Gastroesophageal sphincter (tissue), 3 donors: ENCODE results near the gene ZBTB47.

Source experiments
- POLR2A ChIP-seq, 2 donors: fragments of 450-650 bp; IDR thresholded peaks; one replicate each; pipeline ENCODE4 v1.6.1; 2017; ENCODE audit warnings: antibody characterized with exemption in 2 of 2, mild to moderate bottlenecking in 2 of 2, moderate library complexity in 1 of 2
- TF ChIP-seq, protein P1 (sequence below), 4 experiments: fragments of 200-600 bp in 2 of 4; fragments of 450-650 bp in 2 of 4; sonication (generic) in 1 of 4; IDR thresholded peaks; one replicate each; pipeline ENCODE4 v1.5.1; 2017 to 2019; ENCODE audit warnings: antibody characterized with exemption in 4 of 4, mild to moderate bottlenecking in 2 of 4, moderate library complexity in 2 of 4

DNA sequence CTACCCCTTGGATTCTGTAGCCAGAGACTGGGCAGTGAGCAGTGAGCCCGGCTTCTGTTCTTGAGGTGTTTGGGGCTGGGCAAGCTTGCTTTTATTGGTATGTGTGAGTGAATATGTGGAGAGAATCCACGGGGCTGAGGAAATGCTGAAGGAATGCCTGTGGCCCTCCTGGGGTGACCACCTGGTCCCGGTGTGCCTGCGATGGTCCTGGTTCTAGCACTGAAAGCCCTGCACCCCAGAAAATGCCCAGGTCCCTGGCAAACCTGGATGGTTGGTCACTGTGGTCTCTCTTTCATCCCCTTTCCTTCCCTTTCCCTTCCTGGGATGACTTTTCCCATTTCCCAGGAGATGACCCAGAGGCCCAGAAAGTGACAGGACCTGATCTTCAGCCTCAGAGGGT, 4.2 kb downstream of the ZBTB47 start:
- no peak for TF ChIP-seq POLR2A (IDR thresholded peaks at IDR 0.05)
- TF ChIP-seq, protein P1, sequence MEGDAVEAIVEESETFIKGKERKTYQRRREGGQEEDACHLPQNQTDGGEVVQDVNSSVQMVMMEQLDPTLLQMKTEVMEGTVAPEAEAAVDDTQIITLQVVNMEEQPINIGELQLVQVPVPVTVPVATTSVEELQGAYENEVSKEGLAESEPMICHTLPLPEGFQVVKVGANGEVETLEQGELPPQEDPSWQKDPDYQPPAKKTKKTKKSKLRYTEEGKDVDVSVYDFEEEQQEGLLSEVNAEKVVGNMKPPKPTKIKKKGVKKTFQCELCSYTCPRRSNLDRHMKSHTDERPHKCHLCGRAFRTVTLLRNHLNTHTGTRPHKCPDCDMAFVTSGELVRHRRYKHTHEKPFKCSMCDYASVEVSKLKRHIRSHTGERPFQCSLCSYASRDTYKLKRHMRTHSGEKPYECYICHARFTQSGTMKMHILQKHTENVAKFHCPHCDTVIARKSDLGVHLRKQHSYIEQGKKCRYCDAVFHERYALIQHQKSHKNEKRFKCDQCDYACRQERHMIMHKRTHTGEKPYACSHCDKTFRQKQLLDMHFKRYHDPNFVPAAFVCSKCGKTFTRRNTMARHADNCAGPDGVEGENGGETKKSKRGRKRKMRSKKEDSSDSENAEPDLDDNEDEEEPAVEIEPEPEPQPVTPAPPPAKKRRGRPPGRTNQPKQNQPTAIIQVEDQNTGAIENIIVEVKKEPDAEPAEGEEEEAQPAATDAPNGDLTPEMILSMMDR (IDR thresholded peaks at IDR 0.05): no peak
